ENCODE measurements around the gene SSBP4. TPM values are rescaled to one million over a fixed set of nuclear protein-coding genes. Genes with fewer than 3 reads are reported as not detected.
A peak's percentile ranks its signal among the peaks of the same experiment; 100 is the strongest.

Gene SSBP4
- total and polyA plus RNA-seq, 9 of the 15 experiments (the other 6 are each of a cell fraction or from before 2014, with no cell fraction given): 1.1 to 189 (median 39.0) TPM

DNA sequence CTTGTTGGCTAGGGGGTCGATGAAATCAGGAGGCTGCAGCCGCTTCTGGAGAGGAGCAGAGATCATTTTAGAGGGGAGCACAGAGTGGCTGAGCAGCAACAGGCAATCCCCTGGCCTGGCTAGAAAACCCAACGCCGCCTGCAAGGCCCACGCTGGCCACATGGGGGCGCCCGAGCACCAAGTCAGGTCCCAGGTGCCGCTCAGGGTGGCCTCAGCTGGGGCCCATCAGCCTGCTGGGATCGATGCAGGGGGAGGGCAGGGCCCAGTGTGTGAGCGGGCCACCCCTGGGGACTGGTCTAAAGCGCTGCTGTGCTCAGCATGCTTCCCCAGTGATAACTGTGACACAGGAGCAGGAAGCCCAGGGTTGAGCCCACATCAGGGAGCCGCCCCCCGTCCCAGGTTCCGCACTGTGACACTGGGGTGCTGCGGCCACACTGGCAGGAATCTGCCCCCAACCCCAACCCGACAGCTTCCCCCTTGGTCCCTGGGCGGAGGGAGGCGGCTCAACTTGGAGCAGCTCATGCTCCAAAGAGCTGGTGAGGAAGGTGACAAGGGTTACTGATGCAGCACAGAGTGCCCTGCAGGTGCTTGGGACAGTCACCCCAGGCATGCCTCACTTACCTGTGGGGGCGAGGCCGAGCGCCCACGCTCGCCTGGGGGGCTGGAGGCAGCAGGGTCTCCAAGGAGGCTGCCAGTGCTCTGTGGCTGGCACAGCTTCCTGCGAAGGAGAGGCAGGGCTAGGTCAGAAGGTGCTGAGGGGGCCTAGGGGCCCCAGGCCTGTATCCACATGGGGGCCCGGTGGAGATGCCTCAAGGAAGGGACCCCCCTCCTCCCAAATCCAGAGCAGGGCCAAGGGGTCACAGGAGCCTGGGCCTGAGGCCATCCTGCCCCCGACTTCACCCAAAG, 32.0 kb downstream of the SSBP4 start (continued):
- TF ChIP-seq, protein P1, sequence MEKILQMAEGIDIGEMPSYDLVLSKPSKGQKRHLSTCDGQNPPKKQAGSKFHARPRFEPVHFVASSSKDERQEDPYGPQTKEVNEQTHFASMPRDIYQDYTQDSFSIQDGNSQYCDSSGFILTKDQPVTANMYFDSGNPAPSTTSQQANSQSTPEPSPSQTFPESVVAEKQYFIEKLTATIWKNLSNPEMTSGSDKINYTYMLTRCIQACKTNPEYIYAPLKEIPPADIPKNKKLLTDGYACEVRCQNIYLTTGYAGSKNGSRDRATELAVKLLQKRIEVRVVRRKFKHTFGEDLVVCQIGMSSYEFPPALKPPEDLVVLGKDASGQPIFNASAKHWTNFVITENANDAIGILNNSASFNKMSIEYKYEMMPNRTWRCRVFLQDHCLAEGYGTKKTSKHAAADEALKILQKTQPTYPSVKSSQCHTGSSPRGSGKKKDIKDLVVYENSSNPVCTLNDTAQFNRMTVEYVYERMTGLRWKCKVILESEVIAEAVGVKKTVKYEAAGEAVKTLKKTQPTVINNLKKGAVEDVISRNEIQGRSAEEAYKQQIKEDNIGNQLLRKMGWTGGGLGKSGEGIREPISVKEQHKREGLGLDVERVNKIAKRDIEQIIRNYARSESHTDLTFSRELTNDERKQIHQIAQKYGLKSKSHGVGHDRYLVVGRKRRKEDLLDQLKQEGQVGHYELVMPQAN (IDR thresholded peaks at IDR 0.05; ENCODE audit: borderline replicate concordance): no peak
- TF ChIP-seq RBFOX2 (IDR thresholded peaks at IDR 0.05; ENCODE audit: low read depth, low read length) (0 out of 2 replicates have a peak, but pooled peaks have one; percentile 9), SP1 (CRISPR knock-in tag; IDR thresholded peaks at IDR 0.05) (peak; percentile 41; the same call in 1 of the 2 replicates), ZBTB17 (CRISPR knock-in tag; IDR thresholded peaks at IDR 0.05) (no peak), POLR2AphosphoS5 (IDR thresholded peaks at IDR 0.05; ENCODE audit: control insufficient read depth, insufficient read depth, low read depth, low read length) (no peak), XRCC5 (IDR thresholded peaks at IDR 0.05; ENCODE audit: low read depth, low read length) (0 out of 2 replicates have a peak, but pooled peaks have one; percentile 39), KLF13 (tag; IDR thresholded peaks at IDR 0.05; ENCODE audit: borderline replicate concordance, low read depth) (no peak), BCL6 (CRISPR knock-in tag; IDR thresholded peaks at IDR 0.05) (no peak), MTA1 (IDR thresholded peaks at IDR 0.05; ENCODE audit: borderline replicate concordance) (no peak), CHCHD3 (CRISPR knock-in tag; IDR thresholded peaks at IDR 0.05) (no peak), CEBPB (tag; IDR thresholded peaks at IDR 0.05) (no peak), RAD21 (CRISPR knock-in tag; conservative IDR thresholded peaks at IDR 0.05 in 1 of 2, IDR thresholded peaks at IDR 0.05 in 1 of 2) (peak; percentile 79 to 86), ZC3H8 (IDR thresholded peaks at IDR 0.05) (no peak), ZBED1 (IDR thresholded peaks at IDR 0.05) (no peak)
- TF ChIP-seq, protein P2, sequence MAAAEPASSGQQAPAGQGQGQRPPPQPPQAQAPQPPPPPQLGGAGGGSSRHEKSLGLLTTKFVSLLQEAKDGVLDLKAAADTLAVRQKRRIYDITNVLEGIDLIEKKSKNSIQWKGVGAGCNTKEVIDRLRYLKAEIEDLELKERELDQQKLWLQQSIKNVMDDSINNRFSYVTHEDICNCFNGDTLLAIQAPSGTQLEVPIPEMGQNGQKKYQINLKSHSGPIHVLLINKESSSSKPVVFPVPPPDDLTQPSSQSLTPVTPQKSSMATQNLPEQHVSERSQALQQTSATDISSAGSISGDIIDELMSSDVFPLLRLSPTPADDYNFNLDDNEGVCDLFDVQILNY (CRISPR knock-in tag; IDR thresholded peaks at IDR 0.05): 0 out of 2 replicates have a peak, but pooled peaks have one; percentile 62
- TF ChIP-seq, protein P3, sequence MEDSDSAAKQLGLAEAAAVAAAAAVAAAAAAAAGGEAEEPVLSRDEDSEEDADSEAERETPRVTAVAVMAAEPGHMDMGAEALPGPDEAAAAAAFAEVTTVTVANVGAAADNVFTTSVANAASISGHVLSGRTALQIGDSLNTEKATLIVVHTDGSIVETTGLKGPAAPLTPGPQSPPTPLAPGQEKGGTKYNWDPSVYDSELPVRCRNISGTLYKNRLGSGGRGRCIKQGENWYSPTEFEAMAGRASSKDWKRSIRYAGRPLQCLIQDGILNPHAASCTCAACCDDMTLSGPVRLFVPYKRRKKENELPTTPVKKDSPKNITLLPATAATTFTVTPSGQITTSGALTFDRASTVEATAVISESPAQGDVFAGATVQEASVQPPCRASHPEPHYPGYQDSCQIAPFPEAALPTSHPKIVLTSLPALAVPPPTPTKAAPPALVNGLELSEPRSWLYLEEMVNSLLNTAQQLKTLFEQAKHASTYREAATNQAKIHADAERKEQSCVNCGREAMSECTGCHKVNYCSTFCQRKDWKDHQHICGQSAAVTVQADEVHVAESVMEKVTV (CRISPR knock-in tag; IDR thresholded peaks at IDR 0.05): peak; percentile 55
- TF ChIP-seq, protein P4, sequence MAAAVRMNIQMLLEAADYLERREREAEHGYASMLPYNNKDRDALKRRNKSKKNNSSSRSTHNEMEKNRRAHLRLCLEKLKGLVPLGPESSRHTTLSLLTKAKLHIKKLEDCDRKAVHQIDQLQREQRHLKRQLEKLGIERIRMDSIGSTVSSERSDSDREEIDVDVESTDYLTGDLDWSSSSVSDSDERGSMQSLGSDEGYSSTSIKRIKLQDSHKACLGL (CRISPR knock-in tag; IDR thresholded peaks at IDR 0.05; ENCODE audit: borderline replicate concordance, poor library complexity, severe bottlenecking): no peak

Measured in K562 (cell line).